OCI-LY7 (cell line): Measurements from ENCODE around the gene IMMP2L. TPM values are rescaled to one million over a fixed set of nuclear protein-coding genes. Genes with fewer than 3 reads are reported as not detected.

ENCODE experiments used
- BruUV-seq: library from RNA; stranded (reverse); fragments of 400-500 nt; replicated peaks from 2 replicates; lab custom pipeline; 2021; lab: Mats Ljungman, UMichigan
- CTCF ChIA-PET: fragments of 300-600 bp; sonication (Branson Sonifier 250); formaldehyde crosslinking; loops from one replicate; lab custom pipeline; 2022; ENCODE audit warnings: antibody characterized with exemption; ENCODE audit not compliant: unreplicated experiment; lab: Charles Lee
- POLR2A ChIA-PET: fragments of 300-600 bp; sonication (Branson Sonifier 250); formaldehyde crosslinking; loops from one replicate; lab custom pipeline; 2022; ENCODE audit warnings: antibody characterized with exemption; lab: Charles Lee
- DNase-seq: peaks from one replicate; pipeline ENCODE4 v3.0.0-alpha.2; 2015; ENCODE audit warnings: low spot score
- H2AFZ ChIP-seq: fragments of 200-600 bp; sonication (generic), shearing (Covaris generic); 2 replicates; pipeline ENCODE4 v1.6.1; 2014; ENCODE audit warnings: mild to moderate bottlenecking, antibody characterized with exemption, low read length, moderate library complexity
- H3K27ac ChIP-seq: fragments of 200-600 bp; sonication (generic); 2 replicates; pipeline ENCODE4 v1.5.1; 2014; ENCODE audit warnings: mixed run types, low read depth, mild to moderate bottlenecking, moderate library complexity, low read length, inconsistent platforms; ENCODE audit not compliant: poor library complexity, severe bottlenecking
- H3K36me3 ChIP-seq: fragments of 200-600 bp; sonication (generic); 2 replicates; pipeline ENCODE4 v1.6.1; 2014; ENCODE audit warnings: mild to moderate bottlenecking, antibody characterized with exemption, low read length, moderate library complexity, mixed read lengths; ENCODE audit not compliant: insufficient read depth
- H3K4me1 ChIP-seq: fragments of 200-600 bp; sonication (generic); 2 replicates; pipeline ENCODE4 v1.5.1; 2014; ENCODE audit warnings: mild to moderate bottlenecking, low read length; ENCODE audit not compliant: insufficient read depth, poor library complexity, severe bottlenecking
- H3K4me2 ChIP-seq: fragments of 200-600 bp; sonication (generic); 2 replicates; pipeline ENCODE4 v1.6.1; 2014; ENCODE audit warnings: mild to moderate bottlenecking, low read length
- H3K4me3 ChIP-seq: fragments of 200-600 bp; sonication (generic); 2 replicates; pipeline ENCODE4 v1.5.1; 2014; ENCODE audit warnings: mild to moderate bottlenecking, low read depth, low read length; ENCODE audit not compliant: poor library complexity, severe bottlenecking
- H3K79me2 ChIP-seq: fragments of 200-600 bp; sonication (generic); 2 replicates; pipeline ENCODE4 v1.6.1; 2016; ENCODE audit warnings: low read depth, mild to moderate bottlenecking, low read length, moderate library complexity, mixed read lengths; ENCODE audit not compliant: insufficient read depth
- H3K9me2 ChIP-seq: fragments of 200-600 bp; sonication (generic); 2 replicates; pipeline ENCODE4 v1.6.1; 2016; ENCODE audit warnings: mild to moderate bottlenecking, low read length, mixed read lengths; ENCODE audit not compliant: insufficient read depth
- H3K9me3 ChIP-seq: fragments of 200-600 bp; sonication (generic); 2 replicates; pipeline ENCODE4 v1.6.1; 2014; ENCODE audit warnings: mild to moderate bottlenecking, mixed run types, low read length, mixed read lengths
- H4K20me1 ChIP-seq: fragments of 200-600 bp; sonication (generic); 2 replicates; pipeline ENCODE4 v1.6.1; 2014; ENCODE audit warnings: mild to moderate bottlenecking, antibody characterized with exemption, low read length, moderate library complexity, mixed read lengths; ENCODE audit not compliant: insufficient read depth
- EZH2phosphoT487 ChIP-seq: fragments of 200-600 bp; sonication (generic); IDR thresholded peaks from 2 replicates; pipeline ENCODE4 v1.6.1; 2018; ENCODE audit warnings: low read depth, borderline replicate concordance, mild to moderate bottlenecking, mixed run types, antibody characterized with exemption, low read length, moderate library complexity, mixed read lengths
- intact Hi-C: fragments of 100-400 bp; cut with micrococcal nuclease; formaldehyde crosslinking; loops from one replicate; pipeline ENCODE4 v1.10.0; 2022; ENCODE audit not compliant: unreplicated experiment
- total RNA-seq, 2 experiments: library from RNA; depleted of rRNA in 1 of 2; stranded (reverse); fragments of >200 nt in 1 of 2; shearing (Covaris generic) in 1 of 2; gene quantifications; 2 replicates each; pipeline ENCODE4 v1.2.3, GENCODE V29; 2014 to 2022
- TF ChIP-seq, protein P1 (sequence below): fragments of 200-600 bp; sonication (generic); conservative IDR thresholded peaks from 2 replicates; pipeline ENCODE4 v1.5.1; 2014; ENCODE audit warnings: mild to moderate bottlenecking, antibody characterized with exemption, low read length, moderate library complexity, mixed read lengths

Gene IMMP2L
- total RNA-seq, 2 experiments from 2014 or later = 8.0 to 25.4 TPM

DNA sequence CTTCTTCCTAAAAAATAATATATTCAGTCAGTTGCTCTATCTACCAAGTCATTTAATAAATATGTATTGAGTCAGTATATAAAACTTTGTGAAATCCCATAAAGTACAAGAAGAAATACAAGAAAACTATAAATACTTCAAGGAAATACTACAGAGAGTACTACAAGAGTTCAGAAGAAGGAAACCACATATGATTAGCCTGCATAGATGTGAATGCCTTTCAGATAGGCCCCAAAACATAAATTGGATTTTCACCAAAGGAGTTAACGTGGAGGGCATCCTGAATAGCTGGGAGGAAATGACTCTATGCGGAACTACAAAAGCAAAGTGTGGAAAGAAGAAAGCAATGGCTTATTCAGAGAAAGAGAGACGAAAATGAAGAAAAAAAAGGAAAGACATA is 351.3 kb downstream of the IMMP2L start:
- H3K9me2 ChIP-seq = no peaks in the 10 kb centered on the region; the same call in 1 of the 2 replicates
- intact Hi-C loops = no loop called here
- H3K4me3 ChIP-seq = no peak overlapping the region
- no peaks in the 10 kb centered on the region for H3K36me3 ChIP-seq
- ChIA-PET POLR2A (no interaction called here), CTCF (no interaction called here)
- BruUV-seq = no TSS peak
- H4K20me1 ChIP-seq = no peaks in the 10 kb centered on the region
- no peak overlapping the region for H3K4me2 ChIP-seq
- TF ChIP-seq, protein P1, sequence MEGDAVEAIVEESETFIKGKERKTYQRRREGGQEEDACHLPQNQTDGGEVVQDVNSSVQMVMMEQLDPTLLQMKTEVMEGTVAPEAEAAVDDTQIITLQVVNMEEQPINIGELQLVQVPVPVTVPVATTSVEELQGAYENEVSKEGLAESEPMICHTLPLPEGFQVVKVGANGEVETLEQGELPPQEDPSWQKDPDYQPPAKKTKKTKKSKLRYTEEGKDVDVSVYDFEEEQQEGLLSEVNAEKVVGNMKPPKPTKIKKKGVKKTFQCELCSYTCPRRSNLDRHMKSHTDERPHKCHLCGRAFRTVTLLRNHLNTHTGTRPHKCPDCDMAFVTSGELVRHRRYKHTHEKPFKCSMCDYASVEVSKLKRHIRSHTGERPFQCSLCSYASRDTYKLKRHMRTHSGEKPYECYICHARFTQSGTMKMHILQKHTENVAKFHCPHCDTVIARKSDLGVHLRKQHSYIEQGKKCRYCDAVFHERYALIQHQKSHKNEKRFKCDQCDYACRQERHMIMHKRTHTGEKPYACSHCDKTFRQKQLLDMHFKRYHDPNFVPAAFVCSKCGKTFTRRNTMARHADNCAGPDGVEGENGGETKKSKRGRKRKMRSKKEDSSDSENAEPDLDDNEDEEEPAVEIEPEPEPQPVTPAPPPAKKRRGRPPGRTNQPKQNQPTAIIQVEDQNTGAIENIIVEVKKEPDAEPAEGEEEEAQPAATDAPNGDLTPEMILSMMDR = no peak
- no peak for TF ChIP-seq EZH2phosphoT487
- no peak overlapping the region for H2AFZ ChIP-seq
- no peaks in the 10 kb centered on the region for H3K4me1 ChIP-seq
- no peaks in the 10 kb centered on the region for H3K9me3 ChIP-seq
- DNase-seq = no peak
- H3K27ac ChIP-seq = no peak overlapping the region
- no peaks in the 10 kb centered on the region for H3K79me2 ChIP-seq

DNA sequence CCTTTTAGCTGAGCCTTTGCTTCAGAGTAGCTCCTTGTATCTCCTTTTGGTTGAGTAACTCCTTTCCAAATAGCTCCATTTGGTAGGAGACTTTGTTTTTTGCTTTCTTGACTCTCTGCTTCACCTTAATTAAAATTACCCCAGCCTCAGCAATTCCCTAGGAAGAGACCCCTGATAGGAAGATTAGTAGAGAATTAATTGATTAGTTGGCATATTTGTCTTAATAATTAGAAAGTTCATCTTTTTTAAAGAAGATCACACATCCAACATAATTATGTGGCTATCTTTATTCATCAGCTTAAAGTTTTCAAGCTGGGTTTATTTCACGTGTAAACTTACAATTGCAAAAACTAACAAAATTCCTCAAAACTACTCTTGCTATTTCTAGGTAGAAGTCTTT is 352.2 kb downstream of the IMMP2L start:
- no peaks in the 10 kb centered on the region for H3K79me2 ChIP-seq
- no peaks in the 10 kb centered on the region for H3K9me3 ChIP-seq
- H3K9me2 ChIP-seq = no peaks in the 10 kb centered on the region; the same call in 1 of the 2 replicates
- CTCF ChIA-PET = no interaction called here
- no TSS peak for BruUV-seq
- H2AFZ ChIP-seq = no peak overlapping the region
- no peak overlapping the region for H3K4me2 ChIP-seq
- no peaks in the 10 kb centered on the region for H3K4me1 ChIP-seq
- intact Hi-C loops = no loop called here
- H3K27ac ChIP-seq = no peak overlapping the region
- H3K36me3 ChIP-seq = no peaks in the 10 kb centered on the region
- no peaks in the 10 kb centered on the region for H4K20me1 ChIP-seq
- TF ChIP-seq EZH2phosphoT487 = no peak
- TF ChIP-seq, protein P1 = no peak
- POLR2A ChIA-PET = interaction anchor here (1.0 kb wide), 1 partner anchor 10 kb away, joined by 3 read pairs; no protein-coding TSS in a partner anchor
- H3K4me3 ChIP-seq = no peak overlapping the region
- no peak for DNase-seq

DNA sequence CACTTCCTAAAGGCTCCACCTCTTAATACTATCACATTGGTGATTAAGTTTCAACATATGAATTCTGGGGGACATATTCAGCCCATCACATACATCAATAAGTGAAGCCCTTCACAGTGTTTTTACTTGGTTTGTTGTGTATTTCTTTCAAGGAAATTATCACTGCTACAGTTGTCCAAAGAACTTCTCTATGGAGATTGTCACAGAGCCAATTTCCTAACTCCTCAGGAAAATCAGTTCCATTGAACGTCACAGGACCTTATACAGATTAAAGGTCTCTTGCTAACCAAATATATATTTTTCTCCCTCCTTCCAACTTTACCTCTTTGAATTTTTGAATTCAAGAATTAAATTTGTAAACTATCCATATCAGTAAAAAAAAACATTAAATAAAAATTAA is 357.0 kb downstream of the IMMP2L start:
- intact Hi-C loops = no loop called here
- POLR2A ChIA-PET = interaction anchor here (0.6 kb wide), 1 partner anchor 712 kb away, joined by 3 read pairs; no protein-coding TSS in a partner anchor

More for the DNA sequence above, 357.0 kb downstream of the IMMP2L start:
- Histone ChIP-seq H3K27ac (no peak overlapping the region), H3K36me3 (no peaks in the 10 kb centered on the region), H4K20me1 (no peaks in the 10 kb centered on the region), H3K4me1 (no peaks in the 10 kb centered on the region), H2AFZ (no peak overlapping the region), H3K9me2 (no peaks in the 10 kb centered on the region; the same call in 1 of the 2 replicates), H3K79me2 (no peaks in the 10 kb centered on the region), H3K9me3 (no peaks in the 10 kb centered on the region), H3K4me2 (no peak overlapping the region), H3K4me3 (no peak overlapping the region)
- TF ChIP-seq EZH2phosphoT487 = no peak
- TF ChIP-seq, protein P1 = no peak
- CTCF ChIA-PET = no interaction called here
- DNase-seq = no peak
- no TSS peak for BruUV-seq
